HCT116 (cell line): ENCODE data around the gene BNC1. TPM values are rescaled to one million over a fixed set of nuclear protein-coding genes. Genes with fewer than 3 reads are reported as not detected.

Experiments
- ATAC-seq: fragments of 200-7000 bp; cut with Tn5 transposase; 2 replicates; pipeline ENCODE4 v1.9.1; 2020; ENCODE audit warnings: mild to moderate bottlenecking, moderate library complexity
- BruUV-seq: library from RNA; stranded (reverse); fragments of 400-500 nt; replicated peaks from 2 replicates; lab custom pipeline; 2021; lab: Mats Ljungman, UMichigan
- CTCF ChIA-PET: fragments of 300-600 bp; sonication (Branson Sonifier 250); formaldehyde crosslinking; loops from one replicate; lab custom pipeline; 2021; ENCODE audit warnings: antibody characterized with exemption; lab: Charles Lee
- POLR2A ChIA-PET: fragments of 300-600, 350-600 bp; sonication (Branson Sonifier 250); formaldehyde crosslinking; loops from one replicate; lab custom pipeline; 2021; ENCODE audit warnings: antibody characterized with exemption; lab: Charles Lee
- RAD21 ChIA-PET, 2 experiments: fragments of 300-600 bp; sonication (Branson Sonifier 250); formaldehyde crosslinking; loops; one replicate each; lab custom pipeline; 2023; ENCODE audit warnings: low total read pairs in 2 of 2; ENCODE audit not compliant: uncharacterized antibody in 2 of 2, unreplicated experiment in 2 of 2, low non-redundant PET in 1 of 2; lab: Charles Lee
- DNase-seq: peaks from one replicate; pipeline ENCODE4 v3.0.0-alpha.2; 2010; ENCODE audit warnings: low read depth, low spot score
- H2AFZ ChIP-seq: fragments of 200-600 bp; shearing (Covaris generic), sonication (generic); 2 replicates; pipeline ENCODE4 v1.6.1; 2017; ENCODE audit warnings: low read depth, mixed run types, mixed read lengths, antibody characterized with exemption, low read length; ENCODE audit not compliant: poor library complexity, severe bottlenecking
- H3K27ac ChIP-seq: 2 replicates; pipeline ENCODE4 v1.5.1; 2012; ENCODE audit warnings: low read depth, low read length
- H3K27me3 ChIP-seq: fragments of 200-600 bp; sonication (generic); 2 replicates; pipeline ENCODE4 v1.6.1; 2016; ENCODE audit warnings: mixed run types, low read length, mixed read lengths; ENCODE audit not compliant: insufficient read depth
- H3K36me3 ChIP-seq, 2 experiments: fragments of 200-500 bp in 1 of 2; fragments of 200-600 bp in 1 of 2; sonication (Bioruptor generic) in 1 of 2; sonication (generic) in 1 of 2; 2 replicates each; pipeline versions ENCODE4 v1.5.1 to v1.6.1; 2014 to 2016; ENCODE audit warnings: low read length in 2 of 2, inconsistent platforms in 1 of 2, mixed read lengths in 1 of 2, mixed run types in 1 of 2; ENCODE audit not compliant: insufficient read depth in 2 of 2, control insufficient read depth in 1 of 2
- H3K4me1 ChIP-seq, 2 experiments: fragments of 200-600 bp in 1 of 2; sonication (generic) in 1 of 2; 2 replicates each; pipeline versions ENCODE4 v1.5.1 to v1.6.1; 2012 to 2017; ENCODE audit warnings: low read length in 2 of 2, inconsistent platforms in 1 of 2, mild to moderate bottlenecking in 1 of 2, mixed read lengths in 1 of 2, mixed run types in 1 of 2, moderate library complexity in 1 of 2; ENCODE audit not compliant: insufficient read depth in 2 of 2, control insufficient read depth in 1 of 2
- H3K4me2 ChIP-seq: fragments of 200-600 bp; sonication (generic); 2 replicates; pipeline ENCODE4 v1.6.1; 2017; ENCODE audit warnings: mixed run types, low read length, mixed read lengths
- H3K4me3 ChIP-seq, 2 experiments: fragments of 200-600 bp in 1 of 2; sonication (generic) in 1 of 2; replicated peaks in 1 of 2; 2 replicates each; pipeline ENCODE4 v1.5.1; 2011 to 2016; ENCODE audit warnings: low read length in 2 of 2, control low read depth in 1 of 2, low read depth in 1 of 2, mild to moderate bottlenecking in 1 of 2, mixed read lengths in 1 of 2, mixed run types in 1 of 2
- H3K79me2 ChIP-seq: fragments of 200-600 bp; sonication (generic); 2 replicates; pipeline ENCODE4 v1.6.1; 2017; ENCODE audit warnings: mild to moderate bottlenecking, mixed run types, low read length, moderate library complexity, mixed read lengths; ENCODE audit not compliant: insufficient read depth
- H3K9ac ChIP-seq: fragments of 200-600 bp; sonication (generic); 2 replicates; pipeline ENCODE4 v1.6.1; 2016; ENCODE audit warnings: low read length, mixed read lengths
- H3K9me2 ChIP-seq: fragments of 200-600 bp; sonication (generic), shearing (Covaris generic); 2 replicates; pipeline ENCODE4 v1.6.1; 2017; ENCODE audit warnings: mixed run types, mild to moderate bottlenecking, moderate library complexity; ENCODE audit not compliant: insufficient read depth
- H3K9me3 ChIP-seq, 2 experiments: fragments of 200-500 bp in 1 of 2; fragments of 200-600 bp in 1 of 2; sonication (Bioruptor generic) in 1 of 2; sonication (generic) in 1 of 2; 2 replicates each; pipeline ENCODE4 v1.6.1; 2014 to 2017; ENCODE audit warnings: low read length in 2 of 2, mixed read lengths in 2 of 2, inconsistent platforms in 1 of 2, low read depth in 1 of 2, mild to moderate bottlenecking in 1 of 2, mixed run types in 1 of 2, moderate library complexity in 1 of 2; ENCODE audit not compliant: control insufficient read depth in 1 of 2, insufficient read depth in 1 of 2
- H4K20me1 ChIP-seq: fragments of 200-600 bp; sonication (generic), shearing (Covaris generic); 2 replicates; pipeline ENCODE4 v1.6.1; 2017; ENCODE audit warnings: mixed run types, mild to moderate bottlenecking, moderate library complexity; ENCODE audit not compliant: insufficient read depth
- CBX3 ChIP-seq: IDR thresholded peaks from 2 replicates; pipeline ENCODE4 v1.6.1; 2012; ENCODE audit warnings: low read depth
- CEBPB ChIP-seq: IDR thresholded peaks from 2 replicates; pipeline ENCODE4 v1.6.1; 2012; ENCODE audit warnings: low read depth
- ELF1 ChIP-seq: IDR thresholded peaks from 2 replicates; pipeline ENCODE4 v1.6.1; 2012; ENCODE audit warnings: low read depth, borderline replicate concordance
- FOSL1 ChIP-seq: IDR thresholded peaks from 2 replicates; pipeline ENCODE4 v1.6.1; 2012; ENCODE audit warnings: low read depth
- JUND ChIP-seq: IDR thresholded peaks from 2 replicates; pipeline ENCODE4 v1.6.1; 2012
- MAX ChIP-seq: IDR thresholded peaks from 2 replicates; pipeline ENCODE4 v1.6.1; 2012
- POLR2AphosphoS5 ChIP-seq: IDR thresholded peaks from 2 replicates; pipeline ENCODE4 v1.6.1; 2011; ENCODE audit warnings: mild to moderate bottlenecking, low read depth, low read length, moderate library complexity
- REST ChIP-seq: IDR thresholded peaks from 2 replicates; pipeline ENCODE4 v1.6.1; 2012; ENCODE audit warnings: low read depth
- SIN3A ChIP-seq: IDR thresholded peaks from 2 replicates; pipeline ENCODE4 v1.6.1; 2012; ENCODE audit warnings: low read depth
- SP1 ChIP-seq: IDR thresholded peaks from 2 replicates; pipeline ENCODE4 v1.6.1; 2012; ENCODE audit warnings: low read depth
- SRF ChIP-seq: IDR thresholded peaks from 2 replicates; pipeline ENCODE4 v1.6.1; 2012; ENCODE audit warnings: low read depth
- TCF7L2 ChIP-seq: IDR thresholded peaks from 2 replicates; pipeline ENCODE4 v1.7.0; 2011; ENCODE audit warnings: borderline replicate concordance, inconsistent platforms; ENCODE audit not compliant: insufficient read depth, insufficient read length; ENCODE audit errors: extremely low read depth
- YY1 ChIP-seq: IDR thresholded peaks from 2 replicates; pipeline ENCODE4 v1.6.1; 2011; ENCODE audit warnings: low read length, low read depth, moderate library complexity, mild to moderate bottlenecking; ENCODE audit not compliant: insufficient replicate concordance; ENCODE audit errors: extremely low read depth
- ZFX ChIP-seq: fragments of 450-650 bp; IDR thresholded peaks from 2 replicates; pipeline ENCODE4 v1.6.1; 2017
- ZNF274 ChIP-seq: fragments of 200-500 bp; sonication (Bioruptor generic); IDR thresholded peaks from 2 replicates; pipeline ENCODE4 v1.6.1; 2014; ENCODE audit warnings: mild to moderate bottlenecking, low read depth, low read length, inconsistent platforms
- intact Hi-C: fragments of 100-400 bp; cut with micrococcal nuclease; formaldehyde crosslinking; loops from 2 replicates; pipeline ENCODE4 v1.10.0; 2022
- total RNA-seq: library from RNA; stranded (reverse); gene quantifications from one replicate; pipeline ENCODE4 v1.2.1, GENCODE V29; 2021; ENCODE audit not compliant: unreplicated experiment
- TF ChIP-seq, protein P1 (sequence below): IDR thresholded peaks from 2 replicates; pipeline ENCODE4 v1.6.1; 2011; ENCODE audit warnings: mild to moderate bottlenecking, low read length, moderate library complexity; ENCODE audit not compliant: insufficient replicate concordance; ENCODE audit errors: extremely low read depth
- TF ChIP-seq, protein P2 (sequence below): IDR thresholded peaks from 2 replicates; pipeline ENCODE4 v1.6.1; 2012

The BNC1 gene
- total RNA-seq, 1 experiment from 2014 or later: not detected

GRCh38 chr15:83275412-83275811, 9.1 kb downstream of the BNC1 start:
- H3K4me1 ChIP-seq: no peaks in the 10 kb centered on the region
- no peaks in the 10 kb centered on the region for H3K27me3 ChIP-seq
- no peaks in the 10 kb centered on the region for H3K79me2 ChIP-seq
- no peak overlapping the region for H3K9ac ChIP-seq
- H3K9me2 ChIP-seq: no peaks in the 10 kb centered on the region
- TF ChIP-seq SRF (no peak), CBX3 (no peak), JUND (no peak), YY1 (no peak), MAX (no peak), SP1 (no peak), CEBPB (no peak), ELF1 (no peak), ZFX (no peak), SIN3A (no peak), POLR2AphosphoS5 (no peak), TCF7L2 (no peak), FOSL1 (no peak), ZNF274 (no peak), REST (no peak)
- TF ChIP-seq, protein P1, sequence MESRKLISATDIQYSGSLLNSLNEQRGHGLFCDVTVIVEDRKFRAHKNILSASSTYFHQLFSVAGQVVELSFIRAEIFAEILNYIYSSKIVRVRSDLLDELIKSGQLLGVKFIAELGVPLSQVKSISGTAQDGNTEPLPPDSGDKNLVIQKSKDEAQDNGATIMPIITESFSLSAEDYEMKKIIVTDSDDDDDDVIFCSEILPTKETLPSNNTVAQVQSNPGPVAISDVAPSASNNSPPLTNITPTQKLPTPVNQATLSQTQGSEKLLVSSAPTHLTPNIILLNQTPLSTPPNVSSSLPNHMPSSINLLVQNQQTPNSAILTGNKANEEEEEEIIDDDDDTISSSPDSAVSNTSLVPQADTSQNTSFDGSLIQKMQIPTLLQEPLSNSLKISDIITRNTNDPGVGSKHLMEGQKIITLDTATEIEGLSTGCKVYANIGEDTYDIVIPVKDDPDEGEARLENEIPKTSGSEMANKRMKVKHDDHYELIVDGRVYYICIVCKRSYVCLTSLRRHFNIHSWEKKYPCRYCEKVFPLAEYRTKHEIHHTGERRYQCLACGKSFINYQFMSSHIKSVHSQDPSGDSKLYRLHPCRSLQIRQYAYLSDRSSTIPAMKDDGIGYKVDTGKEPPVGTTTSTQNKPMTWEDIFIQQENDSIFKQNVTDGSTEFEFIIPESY: no peak
- TF ChIP-seq, protein P2, sequence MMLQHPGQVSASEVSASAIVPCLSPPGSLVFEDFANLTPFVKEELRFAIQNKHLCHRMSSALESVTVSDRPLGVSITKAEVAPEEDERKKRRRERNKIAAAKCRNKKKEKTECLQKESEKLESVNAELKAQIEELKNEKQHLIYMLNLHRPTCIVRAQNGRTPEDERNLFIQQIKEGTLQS: no peak
- no peak overlapping the region for H3K4me3 ChIP-seq
- H4K20me1 ChIP-seq: no peaks in the 10 kb centered on the region
- intact Hi-C loops: no loop called here
- H3K36me3 ChIP-seq: no peaks in the 10 kb centered on the region
- ChIA-PET CTCF (no interaction called here), POLR2A (no interaction called here), RAD21 (no interaction called here)
- H3K4me2 ChIP-seq: no peak overlapping the region
- no peak overlapping the region for H3K27ac ChIP-seq
- H2AFZ ChIP-seq: no peak overlapping the region
- H3K9me3 ChIP-seq: no peaks in the 10 kb centered on the region
- DNase-seq (no peak), ATAC-seq (no peak)
- no TSS peak for BruUV-seq
